GM21529 (cell line): ENCODE data around the gene PAAF1.
A peak's percentile ranks its signal among the peaks of the same experiment; 100 is the strongest.

ENCODE experiments used
- ATAC-seq: cut with Tn5 transposase; IDR thresholded peaks from one replicate; pipeline ENCODE4 v1.9.1; 2021; ENCODE audit not compliant: unreplicated experiment

Gene PAAF1

GRCh38 chr11:73944901-73945300 lies 68.1 kb downstream of the PAAF1 start:
- ATAC-seq = no peak

DNA sequence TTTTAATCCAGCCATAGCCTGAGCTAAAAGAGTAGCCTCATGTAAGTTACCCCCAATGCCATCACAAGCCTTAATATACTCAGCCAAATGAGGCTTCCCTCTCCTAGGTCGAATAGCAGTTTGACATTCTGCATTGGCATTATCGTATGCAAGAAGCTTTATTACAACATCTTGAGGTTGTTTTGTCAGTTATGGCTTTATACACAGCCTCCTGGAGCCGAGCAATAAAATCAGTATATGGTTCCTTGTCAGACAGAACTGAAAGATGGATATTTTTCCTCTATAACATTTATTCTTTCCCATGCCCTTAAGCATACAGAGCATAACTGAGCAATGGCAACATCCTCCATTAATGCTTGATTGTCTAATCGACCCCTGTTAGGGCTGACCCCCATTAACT lies 68.6 kb downstream of the PAAF1 start:
- ATAC-seq = no peak

DNA sequence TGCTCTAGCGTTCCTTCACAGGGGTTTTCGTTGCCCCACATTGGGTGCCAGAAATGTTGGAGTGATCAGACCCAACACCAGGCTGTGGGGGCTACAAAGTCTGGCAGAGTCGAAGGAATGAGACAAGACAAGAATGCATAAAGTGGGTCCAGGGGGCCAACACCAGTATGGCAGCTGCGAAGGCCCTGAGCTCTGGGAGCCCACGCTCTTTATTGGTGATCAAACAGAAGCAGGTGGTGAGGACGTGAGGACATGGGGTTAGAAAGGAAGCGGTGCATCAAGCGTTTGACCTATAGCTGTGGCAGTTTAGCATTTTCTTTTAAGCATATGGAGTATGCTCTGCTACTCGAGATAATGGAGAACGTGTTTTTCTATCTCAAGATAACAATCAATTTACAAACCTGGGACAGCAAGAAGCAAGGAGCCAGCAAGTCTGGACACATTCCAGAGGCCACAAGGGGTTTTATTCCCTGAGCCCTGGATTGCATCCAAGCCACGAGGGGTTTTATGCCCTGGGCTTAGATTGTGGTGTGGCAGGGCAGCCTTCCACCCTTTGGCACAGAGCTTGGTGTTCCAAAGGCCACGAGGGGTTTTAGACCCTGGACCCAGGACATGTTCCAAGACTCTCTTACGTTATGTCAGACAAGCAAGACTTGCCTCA lies 70.1 kb downstream of the PAAF1 start:
- no peak for ATAC-seq

- ATAC-seq = no peak
Measured at GRCh38 chr11:73949246-73949645, 72.4 kb downstream of the PAAF1 start.

DNA sequence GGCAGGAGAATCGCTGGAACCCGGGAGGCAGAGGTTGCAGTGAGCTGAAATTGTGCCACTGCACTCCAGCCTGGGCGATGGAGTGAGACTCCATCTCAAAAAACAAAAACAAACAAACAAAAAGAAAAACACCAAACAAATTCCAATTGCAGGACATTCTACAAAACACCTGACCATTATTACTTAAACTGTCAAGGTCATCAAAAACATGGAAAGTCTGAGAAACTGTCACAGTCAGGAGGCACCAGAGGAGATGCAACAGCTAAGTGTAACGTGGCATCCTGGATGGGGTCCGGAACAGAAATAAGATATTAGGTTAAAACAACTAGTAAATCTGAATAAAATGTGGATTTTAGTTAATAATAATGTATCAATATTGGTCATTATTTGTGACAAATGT lies 73.1 kb downstream of the PAAF1 start:
- ATAC-seq = no peak

- peak; percentile 79 for ATAC-seq
Measured at GRCh38 chr11:73950869-73951710, 74.3 kb downstream of the PAAF1 start, which contains the start of gene DNAJB13. Gene DNAJB13, plus strand, starts transcription at chr11:73951026. Its CDS starts 44 bp downstream, at chr11:73951070.

GRCh38 chr11:73951797-73952196 lies 75.0 kb downstream of the PAAF1 start:
- no peak for ATAC-seq

DNA sequence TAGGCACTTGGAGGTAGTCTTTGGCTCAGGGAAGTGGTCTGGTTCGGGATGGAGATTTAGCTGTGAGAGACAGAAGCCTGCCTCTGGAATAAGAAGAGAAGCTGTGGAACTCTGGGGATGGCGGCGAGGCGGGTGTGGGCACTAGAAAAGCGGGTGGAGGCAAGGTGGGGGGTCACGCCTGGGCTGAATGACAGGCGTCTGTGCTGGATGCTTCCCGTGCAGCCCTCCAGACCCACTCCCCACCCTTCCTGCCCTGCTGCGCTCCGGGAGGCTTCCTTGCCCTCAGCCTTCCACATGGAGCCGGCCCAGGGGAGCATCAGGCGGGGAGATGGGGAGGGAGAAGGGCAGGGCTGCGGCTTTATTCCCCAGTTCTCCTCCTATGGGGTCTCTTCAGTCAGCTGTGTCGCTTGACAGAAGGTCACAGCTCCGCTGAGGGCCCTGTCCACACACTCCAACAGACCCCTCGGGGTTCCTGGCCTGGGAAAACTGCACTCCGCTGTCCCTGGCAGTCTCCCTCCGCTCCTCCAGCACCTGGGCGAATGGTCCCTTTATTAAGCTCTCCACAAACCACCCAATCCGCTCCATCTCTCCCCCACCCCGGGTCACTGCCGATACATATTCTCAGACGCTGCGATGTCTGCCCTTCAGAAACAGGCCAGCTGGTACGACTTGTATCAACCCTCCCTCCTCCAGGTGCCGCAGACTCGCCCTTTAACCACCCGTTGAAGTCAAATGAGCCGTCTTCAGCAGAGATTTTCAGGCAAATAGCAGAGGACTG lies 80.3 kb downstream of the PAAF1 start:
- no peak for ATAC-seq

DNA sequence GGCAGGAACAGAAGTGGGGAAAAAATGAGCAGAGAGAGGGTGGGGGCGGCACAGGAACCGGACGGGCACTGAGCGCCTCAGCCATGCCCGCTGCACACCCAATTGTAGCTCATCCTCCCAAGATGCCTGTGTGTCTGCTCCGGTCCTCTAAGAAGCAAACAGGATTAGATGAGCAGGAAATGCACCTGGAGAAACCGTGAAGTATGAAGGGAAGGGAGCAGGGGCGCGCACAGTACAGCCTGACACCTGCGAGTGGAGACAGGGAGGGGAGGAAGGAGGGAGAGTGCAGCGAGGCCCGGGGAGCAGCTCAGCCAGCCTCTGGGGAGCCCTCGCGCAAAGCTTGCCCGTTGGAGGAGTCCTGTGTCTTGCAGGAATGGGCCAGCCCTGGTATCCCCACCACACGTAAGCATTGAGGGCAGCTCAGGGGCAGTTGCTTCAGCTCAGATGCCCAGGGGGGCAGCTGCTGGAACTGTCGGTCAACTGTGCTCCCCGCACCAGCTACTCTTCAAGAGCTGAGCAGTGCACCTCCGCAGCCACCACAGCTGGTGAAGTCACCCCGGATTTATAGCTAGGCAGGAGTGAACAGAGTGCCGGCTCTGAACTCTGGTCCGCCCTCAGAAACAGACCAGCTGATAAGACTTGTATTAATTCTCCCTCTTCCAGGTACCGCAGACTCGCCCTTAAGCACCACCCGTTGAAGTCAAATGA lies 81.0 kb downstream of the PAAF1 start:
- ATAC-seq = no peak

DNA sequence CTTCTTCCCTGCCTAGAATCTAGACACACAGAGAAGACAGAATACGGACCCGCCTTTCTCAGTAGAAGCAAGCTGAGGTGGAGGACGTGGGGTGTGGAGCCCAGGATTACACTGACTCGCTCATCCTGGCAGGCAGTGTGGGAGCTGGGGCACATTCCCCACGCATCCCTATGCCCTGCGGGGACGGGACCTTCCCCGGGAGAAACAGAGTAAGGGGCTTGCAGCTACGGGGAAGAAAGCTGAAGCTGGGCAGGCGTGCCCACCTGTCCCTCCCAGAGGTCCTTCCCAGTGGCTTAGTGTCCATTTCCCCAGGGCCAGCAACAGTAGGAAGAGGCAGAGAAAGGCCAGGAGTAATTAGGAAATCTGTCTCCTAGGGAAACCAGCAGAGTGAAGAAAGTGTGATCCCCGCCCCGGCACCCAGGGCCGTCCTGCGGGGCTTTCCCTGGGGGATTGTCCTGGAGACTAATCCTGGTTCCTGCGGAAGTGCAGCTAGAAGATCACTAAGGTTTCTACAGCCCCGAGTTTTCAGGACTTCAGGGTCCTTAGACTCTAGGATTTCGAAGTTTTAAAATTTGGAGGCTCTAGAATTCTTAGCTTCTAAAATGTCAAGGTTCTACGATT lies 81.8 kb downstream of the PAAF1 start:
- ATAC-seq = no peak

GRCh38 chr11:73961321-73961720 lies 84.5 kb downstream of the PAAF1 start:
- no peak for ATAC-seq

DNA sequence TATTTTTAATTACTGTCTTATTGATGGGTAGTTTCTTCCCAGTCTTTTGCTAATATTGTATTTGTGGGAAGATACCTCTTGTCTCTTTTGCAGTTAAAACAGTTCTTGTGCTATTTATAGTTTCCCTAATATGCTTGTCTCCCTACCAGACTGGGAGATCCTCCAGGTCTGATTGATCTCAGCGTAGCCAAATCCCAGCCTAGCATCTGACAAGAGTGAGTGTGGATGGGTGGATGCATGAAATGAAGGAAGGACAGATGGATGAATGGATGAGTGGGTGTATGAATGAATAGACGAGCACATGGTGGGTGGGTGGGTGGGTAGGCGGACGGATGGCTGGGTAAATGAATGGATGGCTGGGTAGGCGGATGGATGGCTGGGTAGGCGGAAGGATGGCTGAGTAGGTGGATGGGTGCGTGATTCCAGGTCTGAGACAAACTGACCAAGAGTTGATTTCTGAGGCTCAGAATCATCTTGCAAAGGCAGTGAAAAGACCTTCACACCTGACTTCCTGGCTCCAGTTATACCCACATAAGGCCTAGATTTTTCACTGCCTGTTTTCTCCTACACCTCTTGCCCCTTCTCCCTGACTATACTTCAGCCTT lies 85.4 kb downstream of the PAAF1 start:
- no peak for ATAC-seq

DNA sequence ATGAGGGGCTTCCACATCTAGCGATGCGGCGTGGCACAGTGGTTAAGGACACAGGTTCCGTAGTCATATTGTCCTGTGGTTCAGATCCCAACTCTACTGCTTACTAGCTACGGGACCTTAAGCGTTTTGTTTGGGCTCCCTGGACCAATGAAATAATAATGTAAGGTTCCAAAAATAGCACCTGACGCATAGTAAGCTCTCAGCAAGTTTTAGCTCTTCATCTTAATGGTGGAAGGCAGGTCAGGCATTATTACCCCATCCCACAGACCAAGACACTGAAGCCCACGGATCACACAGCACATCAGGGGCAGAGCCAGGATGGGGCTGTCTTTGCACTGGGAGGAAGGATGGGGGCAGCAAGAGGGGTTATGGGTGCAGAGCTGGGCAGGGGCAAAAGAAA lies 87.1 kb downstream of the PAAF1 start:
- no peak for ATAC-seq

DNA sequence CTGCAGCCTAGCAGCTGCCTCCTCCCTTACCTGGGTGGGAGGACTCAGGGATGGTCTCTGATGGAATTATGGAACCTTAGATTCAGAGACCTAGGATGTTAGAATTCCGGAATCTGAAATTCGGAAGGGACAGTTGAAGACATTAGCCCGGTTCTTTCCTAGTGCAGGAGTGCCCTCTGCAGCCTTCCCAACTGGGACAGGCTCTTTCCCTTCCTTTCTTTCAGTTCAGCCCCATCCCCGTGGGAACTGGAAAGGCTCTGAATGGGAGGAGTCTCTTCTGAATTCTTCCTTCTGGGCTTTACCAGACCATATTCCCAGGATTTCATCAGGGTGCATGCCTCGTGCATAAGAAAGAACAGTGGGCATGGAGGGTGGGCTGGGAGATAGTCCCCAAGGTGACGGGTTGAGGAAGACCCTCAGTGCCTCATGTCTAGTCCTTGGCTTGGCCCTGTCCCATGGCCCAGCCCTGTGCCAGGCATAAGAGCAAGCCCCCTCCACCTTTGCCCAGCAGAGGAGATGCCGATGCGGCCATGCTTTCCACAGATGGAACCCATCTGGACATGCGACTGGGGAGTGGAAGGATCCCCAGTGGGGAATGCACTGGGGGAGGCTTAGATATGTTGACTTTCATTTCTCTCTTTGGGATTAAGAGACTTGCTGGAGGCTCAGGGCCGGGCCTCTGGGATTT lies 88.4 kb downstream of the PAAF1 start:
- ATAC-seq = no peak

- no peak for ATAC-seq
Measured at GRCh38 chr11:73965764-73966121, 88.9 kb downstream of the PAAF1 start.

- ATAC-seq = no peak
Measured at GRCh38 chr11:73968356-73968966, 91.7 kb downstream of the PAAF1 start.

DNA sequence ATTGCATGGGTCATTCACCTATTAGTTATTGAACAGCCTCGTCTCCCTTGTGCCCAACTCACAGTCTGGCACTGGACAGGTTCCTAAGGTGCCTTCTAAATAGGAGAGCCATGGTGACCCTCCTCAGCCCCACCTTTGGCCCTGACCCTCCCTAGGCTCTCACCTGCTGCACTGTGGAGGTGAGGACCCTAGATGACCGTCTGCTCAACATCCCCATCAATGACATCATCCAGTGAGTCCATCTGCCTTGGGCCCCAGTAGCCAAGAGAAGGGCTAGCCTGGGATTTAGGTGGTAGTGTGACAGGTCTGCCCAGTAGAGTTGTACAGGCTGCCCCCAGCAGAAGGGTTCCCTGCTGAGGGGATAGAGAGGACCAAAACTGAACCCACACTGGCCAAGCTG lies 92.3 kb downstream of the PAAF1 start:
- no peak for ATAC-seq

DNA sequence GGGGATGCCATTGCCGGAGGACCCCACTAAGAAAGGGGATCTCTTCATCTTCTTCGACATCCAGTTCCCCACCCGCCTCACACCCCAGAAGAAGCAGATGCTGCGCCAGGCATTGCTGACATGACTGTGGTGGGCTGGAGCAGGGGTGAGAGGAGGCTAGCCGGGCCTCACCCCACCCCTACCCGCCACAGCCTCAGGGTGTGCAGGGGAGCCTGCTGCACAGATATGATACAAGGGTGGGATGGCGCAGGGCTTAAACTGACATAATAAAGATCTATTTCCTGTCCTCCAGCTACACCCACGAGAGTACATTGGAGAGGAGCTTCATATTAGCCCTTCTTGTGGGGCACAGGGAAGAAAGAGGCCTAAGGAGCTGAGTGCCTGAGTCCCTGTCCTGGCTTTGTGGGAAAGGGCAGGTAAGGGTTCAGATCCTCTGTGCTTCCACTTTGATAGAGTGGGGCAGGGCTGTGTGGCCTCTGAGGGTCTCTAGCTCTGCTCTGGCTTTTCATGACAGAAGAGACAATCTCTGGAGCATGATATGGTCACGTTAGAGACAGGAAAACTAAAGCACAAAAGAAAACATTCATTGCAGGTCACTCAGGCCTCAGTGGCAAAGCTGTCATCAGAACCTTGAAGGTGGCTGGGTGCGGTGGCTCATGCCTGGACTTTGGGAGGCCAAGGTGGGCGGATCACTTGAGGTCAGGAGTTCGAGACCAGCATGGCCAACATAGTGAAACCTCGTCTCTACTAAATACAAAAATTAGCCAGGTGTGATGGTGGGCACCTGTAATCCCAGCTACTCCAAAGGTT lies 93.4 kb downstream of the PAAF1 start:
- no peak for ATAC-seq
